GM21723 (cell line): ENCODE results near the gene POU3F1.
A peak's percentile ranks its signal among the peaks of the same experiment; 100 is the strongest.

Experiments
- ATAC-seq: cut with Tn5 transposase; IDR thresholded peaks from one replicate; pipeline ENCODE4 v1.9.1; 2021; ENCODE audit warnings: mild to moderate bottlenecking, moderate library complexity; ENCODE audit not compliant: unreplicated experiment

Gene POU3F1

DNA sequence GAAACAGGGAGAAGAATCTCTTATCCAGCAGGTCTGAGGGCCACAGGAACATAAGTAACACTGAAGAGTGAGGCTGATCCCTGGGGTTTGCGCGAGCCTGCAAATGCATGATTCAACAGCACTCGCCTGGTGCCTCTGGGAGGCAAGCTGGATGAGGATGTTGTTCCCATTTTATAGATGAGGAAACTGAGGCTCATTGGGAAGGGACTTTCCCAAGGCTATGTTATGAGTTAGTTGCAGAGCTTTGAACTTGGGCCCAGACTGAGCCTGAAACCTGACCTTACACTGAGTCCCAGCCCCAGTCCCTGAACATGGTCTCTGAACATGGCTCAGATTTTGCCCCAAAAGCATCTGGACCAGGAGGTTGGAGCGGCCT is 27.7 kb upstream of the POU3F1 start:
- ATAC-seq: no peak

DNA sequence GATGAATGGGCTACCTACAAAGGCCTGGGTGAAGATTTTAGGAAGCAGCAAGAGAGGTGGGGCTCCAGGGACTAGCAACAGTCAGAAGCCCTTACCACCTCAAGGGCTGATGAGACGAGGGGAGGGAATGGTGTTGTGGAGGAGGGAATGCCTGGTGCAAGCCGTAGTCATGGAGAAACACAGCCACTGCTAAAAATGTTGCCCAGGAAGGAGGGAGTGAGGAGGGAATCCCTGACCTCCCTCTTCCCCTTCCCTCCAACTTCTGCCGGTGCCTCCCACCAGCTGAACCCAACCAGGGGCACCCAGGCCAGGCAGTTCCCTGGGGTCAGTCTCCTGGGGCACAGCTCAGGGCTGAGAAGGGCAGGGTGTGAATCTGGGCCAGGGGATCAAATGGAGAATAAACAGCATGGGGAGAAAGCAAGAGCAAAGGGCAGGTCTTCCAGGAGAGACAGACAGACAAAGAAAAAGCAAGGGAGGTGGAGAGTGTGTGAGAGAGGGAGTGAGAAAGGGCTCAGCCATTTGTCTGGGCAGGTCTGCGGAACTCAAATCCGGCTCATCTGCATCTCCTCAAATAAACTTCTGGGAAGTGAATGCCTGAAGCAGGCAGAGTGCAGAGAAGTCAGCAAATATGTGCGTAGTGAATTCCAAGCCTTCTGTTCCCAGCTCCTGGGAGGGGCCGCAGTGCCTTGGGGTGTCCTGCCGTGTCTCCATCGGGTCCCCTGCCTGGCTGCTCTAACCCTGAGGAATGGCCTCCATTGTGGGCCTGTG is 27.1 kb upstream of the POU3F1 start:
- no peak for ATAC-seq

DNA sequence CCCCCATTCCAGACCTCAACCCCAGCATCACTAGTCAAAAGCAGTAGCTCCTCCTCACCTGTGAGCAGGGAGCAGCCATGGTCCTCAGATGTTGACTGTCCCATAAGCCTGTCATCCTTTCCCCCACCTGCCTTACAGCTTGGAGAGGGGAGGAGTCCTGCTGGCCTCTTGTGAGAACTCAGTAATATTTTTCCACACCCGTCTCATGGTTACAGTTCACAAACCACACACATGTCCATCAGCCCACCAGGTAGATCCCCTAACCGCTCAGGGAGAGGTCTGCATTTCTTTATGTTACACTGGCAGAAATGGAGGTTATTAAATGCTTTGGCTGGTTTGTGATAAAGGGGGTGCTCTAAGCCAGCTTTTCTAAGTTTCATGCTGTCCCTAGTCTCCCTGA is 26.3 kb upstream of the POU3F1 start:
- no peak for ATAC-seq

DNA sequence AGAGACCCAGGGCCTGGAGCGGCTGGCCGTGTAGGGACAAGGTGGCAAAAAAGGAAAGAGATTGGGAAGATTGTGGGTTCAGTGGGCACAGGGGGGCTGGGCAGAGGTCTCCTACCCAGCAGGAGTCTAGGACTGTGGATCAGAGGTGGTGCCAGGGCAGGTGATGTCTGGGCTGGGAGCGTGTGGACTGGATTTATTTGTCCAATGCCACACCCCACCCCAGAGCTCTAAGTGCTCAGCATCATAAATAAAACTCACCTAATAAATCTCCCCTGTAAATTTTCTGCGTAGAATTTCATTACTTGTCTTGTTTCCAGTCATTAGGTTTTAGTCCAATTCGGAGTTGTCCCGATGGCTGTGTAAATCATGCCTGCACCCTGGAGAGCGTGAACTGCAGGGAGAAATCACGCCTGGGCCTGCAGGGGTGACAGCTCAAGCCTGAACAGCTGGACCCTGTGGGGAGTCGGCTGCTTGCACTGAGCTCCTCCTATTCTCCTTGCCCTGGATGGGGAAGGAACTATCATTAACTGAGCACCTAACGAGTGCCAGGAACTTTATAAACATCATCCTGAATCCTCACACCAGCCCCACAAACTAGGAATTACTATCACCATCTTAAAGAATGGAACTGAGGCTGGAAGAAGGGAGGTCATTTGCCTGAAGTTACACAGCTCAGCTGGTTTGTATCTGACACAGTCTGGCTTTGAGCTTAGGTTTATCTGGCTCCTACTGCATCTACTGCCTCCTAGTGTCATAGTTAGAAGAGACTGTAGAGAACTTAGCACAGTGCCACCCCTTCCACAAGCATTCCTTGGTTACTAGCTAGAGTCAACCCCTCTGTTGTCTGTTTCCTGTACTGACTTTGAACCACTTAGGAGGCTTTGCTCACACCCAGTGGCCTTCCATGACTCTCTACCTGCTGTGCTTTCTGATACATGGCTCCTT is 25.0 kb upstream of the POU3F1 start:
- ATAC-seq: no peak

DNA sequence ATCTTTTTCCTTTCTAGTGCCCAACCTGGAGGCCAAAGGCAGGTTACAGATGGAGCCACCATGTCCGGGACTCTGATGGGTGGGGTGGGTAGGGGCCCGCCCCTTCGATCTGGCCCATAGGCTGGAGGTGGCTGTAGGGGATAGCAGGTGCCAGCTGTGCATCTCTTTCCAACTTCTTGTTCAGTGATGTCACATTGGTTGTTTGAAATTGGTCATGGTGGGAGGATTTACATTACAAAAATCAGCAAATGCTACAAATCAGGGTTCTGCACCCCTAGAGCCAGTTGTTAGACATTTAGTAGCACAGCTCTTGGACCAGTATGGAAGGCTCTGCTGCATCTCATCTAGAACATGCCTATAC is 22.4 kb upstream of the POU3F1 start:
- no peak for ATAC-seq

DNA sequence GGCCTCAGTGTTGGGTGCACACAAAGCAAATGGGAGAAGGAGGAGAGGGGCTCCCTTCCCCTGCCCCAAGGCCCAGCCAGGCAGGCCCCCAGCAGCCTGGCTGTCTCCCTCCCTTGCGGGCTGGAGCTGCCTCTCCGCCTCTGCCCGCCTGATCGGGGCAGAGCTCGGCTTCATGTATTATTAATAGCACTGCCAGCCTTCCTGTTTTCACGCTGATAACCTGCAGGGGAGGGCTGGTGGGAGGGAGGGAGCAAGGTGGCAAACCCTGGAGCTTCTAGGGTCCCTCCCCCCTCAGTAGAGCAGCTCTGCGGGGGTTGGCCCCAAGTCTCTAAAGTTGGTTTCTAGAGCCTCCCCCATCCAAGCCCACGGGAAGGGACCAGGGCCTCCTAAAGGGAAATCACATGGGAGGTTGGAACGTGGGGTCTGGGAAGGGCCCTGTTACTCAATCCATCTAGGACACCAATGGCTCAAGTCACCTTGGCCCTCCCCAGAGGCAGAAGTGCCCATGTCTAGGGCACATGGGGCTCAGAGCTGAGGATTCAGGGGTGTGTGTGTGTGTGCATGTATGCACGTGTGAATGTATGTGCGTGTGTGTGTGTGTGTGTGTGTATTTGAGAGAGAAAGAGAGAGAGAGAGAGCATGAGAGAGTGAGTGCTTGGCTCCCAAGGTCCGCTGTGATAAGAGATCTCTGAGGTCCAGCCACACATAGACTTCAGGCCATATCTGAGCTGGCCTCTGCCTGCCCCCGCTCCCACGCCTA is 21.8 kb upstream of the POU3F1 start:
- no peak for ATAC-seq

DNA sequence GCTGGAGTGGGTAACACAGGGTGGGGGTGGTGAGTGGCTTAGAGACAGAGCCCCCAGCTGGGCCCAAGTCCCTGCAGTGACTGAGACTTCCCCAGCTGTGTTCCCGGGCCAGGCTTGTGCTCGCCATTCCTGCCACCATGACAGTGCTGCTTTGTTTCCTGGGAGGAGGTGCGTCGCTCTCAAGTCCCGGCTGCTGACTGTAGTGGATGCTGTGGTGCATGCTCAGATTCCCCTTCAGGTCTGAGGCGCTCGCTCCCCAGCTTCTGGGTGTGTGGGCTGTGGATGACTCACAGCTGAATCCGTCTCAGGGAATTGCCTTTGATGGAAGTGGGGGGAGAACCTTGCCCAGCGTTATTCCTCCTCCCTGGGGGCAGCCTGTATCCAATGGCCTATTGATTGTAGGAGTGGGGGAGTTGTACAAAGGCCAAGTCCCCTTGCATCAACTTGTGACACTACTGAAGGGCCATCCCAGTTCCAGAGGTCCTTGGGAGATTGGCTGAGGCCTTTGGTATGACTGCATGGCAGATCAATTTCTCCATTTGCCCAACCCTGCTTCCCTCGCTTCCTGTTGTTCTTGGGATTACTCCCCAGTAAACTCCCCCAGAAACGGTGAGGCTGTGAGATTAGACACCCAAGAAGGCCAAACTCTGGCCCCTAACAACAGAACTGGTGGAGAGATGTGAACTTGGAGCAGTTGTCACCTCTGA is 17.8 kb upstream of the POU3F1 start:
- ATAC-seq: no peak

DNA sequence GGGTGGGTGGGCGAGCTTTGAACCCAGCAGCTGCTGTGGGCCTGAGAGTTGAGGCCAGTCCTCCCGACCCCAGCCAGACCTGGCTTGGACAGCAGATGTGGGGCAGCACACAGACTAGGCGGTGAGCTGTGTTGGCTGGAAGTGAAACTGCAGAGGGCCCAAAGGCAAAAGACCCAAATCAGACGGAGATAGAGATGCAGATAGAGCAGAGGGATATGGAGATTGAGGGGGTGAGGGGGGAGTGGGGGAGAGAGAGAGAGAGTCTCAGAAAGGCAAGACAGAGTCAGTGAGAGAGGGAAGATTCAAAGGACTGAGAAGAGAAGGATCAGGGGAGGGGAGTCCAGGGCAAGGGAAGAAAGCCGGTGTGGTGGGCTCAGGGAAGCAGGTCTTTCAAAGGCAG is 17.0 kb upstream of the POU3F1 start:
- no peak for ATAC-seq

DNA sequence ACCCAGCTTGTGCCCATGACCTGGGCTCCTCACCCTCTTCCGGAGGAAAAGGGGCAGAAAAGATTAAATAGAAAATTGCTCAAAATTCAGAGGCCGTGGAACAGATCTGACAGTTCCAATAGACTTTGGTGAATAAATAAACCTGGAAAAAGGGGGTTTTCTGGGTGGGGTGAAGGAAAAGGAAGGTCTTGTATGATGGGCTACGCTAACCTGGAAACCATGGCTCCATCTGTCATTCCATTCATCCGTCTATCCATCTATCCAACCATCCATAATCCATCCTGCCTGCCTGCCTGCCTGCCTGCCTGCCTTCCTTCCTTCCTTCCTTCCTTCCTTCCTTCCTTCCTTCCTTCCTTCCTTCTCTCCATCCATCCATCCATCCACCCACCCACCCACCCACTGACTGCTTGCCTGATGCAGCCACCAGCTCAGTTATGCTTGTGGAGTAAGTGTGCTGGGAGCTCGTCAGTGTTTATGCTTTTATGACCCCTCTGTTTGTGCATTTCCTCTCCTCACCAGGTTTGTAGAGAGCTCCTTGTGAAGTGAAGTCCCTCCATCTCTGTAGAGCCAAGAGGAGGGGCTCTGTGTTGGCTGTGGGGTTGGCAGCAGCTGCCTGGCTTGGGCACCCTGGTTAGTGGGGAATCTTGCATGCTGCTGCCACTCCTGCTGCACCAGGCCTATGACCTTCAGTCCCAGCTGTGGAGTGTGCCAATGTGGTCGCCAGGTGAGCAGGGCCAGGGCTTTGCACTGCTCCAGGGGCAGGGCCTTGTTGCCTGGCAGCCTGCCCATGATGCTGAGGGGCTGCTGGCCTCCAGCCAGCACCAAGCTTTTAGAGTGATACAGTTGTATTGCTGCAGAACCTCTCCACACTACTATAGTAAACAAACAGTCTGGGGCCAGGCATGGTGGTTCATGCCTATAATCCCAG is 16.0 kb upstream of the POU3F1 start:
- ATAC-seq: no peak

DNA sequence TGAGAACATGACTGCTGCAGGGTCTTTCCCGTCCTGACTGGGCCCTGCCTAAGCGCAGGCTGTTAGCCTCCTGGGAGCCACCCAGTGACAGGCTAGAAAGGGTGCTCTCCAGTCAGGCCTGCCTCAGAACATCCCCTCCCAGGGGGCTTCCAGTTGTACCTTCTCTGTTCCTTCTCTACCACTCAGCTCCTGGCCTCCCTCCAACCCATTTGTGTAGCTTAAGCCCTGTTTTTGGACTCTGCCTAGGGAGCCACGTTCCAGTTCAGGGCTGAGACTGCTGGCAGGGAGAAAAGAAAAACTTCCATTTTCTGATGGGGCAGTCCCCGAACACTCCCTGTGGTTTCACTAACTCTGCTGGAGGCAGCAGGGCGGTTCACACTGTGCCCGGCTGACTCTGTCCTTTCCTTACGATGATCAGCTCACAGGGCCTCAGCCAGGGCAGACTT is 15.3 kb upstream of the POU3F1 start:
- peak; percentile 75 for ATAC-seq

DNA sequence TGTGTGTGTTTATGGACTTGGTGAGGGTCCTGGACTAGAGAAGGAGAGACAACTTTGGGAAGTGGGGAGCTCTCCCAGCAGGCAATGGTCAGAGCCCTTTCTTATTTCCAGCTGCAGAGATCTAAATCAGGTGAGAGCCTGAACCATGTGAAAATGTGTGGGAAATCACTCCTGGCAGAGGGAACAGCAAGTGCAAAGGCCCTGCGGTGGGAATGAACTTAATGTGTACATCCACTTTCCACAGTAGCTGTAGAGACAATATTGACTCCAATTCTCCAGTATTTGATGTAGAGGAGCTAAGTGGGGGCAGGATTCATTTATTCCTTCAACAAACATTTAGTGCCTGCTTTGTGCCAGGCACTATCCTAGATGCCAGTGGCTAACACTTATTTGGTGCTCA is 14.7 kb upstream of the POU3F1 start:
- ATAC-seq: no peak

DNA sequence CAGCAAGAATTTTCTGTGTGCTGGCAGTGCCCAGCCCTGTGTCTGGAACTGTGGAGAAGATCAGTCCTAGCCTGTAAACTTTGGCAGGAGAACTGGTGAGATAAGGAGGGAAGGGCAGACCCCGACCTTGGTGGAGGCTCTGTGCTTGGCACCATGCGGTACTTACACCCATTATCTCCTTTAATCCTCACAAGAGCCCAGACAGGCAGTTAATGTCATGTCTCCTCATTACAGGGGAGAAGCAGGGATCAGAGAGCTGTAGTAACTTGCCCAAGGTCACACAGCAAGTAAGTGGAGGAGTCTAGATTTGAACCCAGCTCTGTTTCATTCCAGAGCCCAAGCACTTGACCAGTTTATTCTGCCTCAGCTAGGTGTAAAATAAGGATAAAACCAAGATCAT is 13.9 kb upstream of the POU3F1 start:
- no peak for ATAC-seq

DNA sequence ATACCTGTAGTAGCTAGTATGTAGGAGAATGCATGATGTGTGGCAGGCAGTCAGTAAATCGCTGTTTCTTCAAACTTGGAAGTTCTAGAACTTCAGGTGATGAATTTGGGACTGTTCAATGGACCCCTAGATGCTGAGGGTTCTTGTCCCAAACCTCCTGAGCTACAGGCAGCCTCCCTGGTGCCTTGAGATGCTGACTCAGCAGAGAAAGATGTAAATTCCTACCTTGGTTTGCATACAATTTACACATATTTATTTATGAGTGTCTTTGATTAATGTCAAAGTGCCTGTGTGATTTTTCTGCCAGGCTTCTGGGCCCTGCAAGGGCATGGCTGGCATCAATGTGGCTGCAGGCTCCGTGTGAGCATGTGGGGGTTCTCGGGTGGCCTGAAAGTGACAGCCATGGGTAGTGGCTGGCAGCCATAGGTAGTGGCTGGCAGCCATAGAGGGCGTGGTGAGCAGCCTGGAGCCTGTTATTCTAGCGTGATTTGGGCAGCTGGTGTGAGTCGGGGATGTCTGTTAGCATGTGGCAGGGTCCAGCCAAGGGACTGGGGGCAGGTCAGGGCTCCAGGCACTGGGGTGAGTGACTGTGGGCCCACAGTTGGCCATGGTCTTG is 13.2 kb upstream of the POU3F1 start:
- ATAC-seq: no peak

DNA sequence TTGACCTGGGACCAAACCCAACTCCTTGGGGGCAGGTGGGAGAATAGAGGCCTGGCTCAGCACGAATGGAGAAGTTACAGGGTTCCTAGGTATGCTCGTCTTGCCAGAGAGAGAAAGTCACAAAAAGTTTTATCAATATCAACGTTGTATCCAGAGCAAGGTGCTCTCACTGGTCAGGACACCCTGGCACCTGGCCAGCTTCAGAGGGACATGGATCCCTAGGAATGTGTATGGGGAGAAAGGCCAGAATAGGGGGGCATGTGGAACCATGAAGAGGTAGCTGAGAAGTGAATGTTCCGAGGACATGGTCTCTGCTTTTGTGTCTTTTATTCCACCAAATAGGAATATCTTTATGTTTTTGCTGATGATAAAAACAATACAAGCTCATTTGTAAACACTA is 9.4 kb upstream of the POU3F1 start:
- ATAC-seq: no peak

DNA sequence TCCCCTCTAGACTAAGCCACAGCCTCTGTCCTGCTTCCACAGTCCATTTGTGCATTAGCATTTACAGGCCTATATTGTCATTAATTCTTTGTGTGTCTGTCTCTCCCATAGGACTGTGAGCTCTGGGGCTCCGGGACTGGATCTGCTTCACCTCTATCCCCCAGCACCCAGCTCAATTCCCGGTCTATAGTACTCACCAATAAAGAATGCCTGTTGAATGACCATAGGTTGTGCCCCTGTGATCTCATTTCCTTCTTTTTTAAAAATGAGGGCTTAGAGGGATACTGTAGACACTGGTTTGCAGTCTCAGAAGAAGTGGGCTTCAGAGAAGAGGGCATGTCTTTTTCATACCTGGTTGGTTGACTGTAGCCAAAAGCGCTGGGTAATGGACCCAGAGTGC is 8.8 kb upstream of the POU3F1 start:
- ATAC-seq: no peak

DNA sequence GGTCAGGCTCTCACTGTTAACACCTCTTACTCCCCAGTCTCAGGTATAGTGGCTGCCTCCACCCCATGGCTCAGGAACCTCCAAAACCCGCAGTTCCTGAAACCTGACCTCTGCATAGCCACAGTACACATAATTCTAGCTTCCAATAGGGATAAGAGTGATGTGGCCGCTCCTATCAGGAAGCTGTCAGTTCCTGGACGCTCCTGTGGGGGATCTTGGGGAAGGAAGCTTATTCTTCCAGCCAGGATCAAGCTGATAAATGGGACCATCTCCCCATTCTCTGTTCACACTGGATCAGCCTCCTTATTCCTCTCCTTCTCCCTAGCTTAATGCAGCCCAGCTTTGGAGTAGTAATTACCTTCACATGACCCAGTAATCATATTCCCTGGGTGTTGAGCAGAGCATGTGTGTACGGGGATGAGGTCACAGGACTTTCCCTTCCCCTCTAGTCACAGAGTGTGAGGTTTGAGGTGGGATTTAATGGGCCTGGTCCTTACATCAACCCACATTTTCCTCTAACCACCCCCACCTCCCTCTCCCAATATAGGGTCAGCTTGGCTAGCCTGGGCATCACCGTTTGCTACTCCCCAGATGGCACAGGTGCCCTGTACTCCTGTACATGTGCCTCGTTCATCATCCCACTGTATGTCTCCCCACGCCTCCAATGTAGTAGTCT is 7.0 kb upstream of the POU3F1 start:
- no peak for ATAC-seq

DNA sequence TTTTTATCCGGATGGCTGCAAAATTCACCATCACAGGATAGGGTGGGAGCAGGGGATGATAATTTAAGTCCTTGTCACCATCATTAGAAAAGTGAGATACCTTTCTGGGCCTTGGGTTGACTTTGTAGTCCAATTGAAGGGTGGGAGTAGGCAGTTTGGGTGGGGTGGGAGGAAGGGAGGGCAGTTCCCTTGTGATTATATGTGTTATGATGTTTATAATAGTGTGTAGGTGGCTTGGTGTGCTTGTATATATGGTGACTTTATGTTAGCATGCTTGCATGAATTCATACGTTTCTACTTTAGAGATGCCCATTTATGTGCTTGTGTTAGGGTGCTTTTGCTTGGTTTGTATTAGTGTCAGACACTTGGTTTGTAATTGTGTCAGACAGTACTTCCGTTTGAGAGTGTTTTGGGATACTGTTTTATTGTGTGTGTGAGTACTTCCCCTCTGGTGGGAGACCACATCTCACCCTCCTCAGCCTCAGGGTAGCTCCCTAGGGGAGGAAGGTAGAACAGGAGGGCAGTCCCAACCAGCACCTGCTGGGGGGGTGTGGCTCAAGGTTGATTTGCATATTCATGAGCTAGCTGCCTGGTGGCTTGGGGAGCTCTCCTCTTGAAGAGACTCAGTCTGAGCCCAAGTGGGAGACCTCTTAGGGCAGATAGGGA is 6.3 kb upstream of the POU3F1 start:
- ATAC-seq: no peak

DNA sequence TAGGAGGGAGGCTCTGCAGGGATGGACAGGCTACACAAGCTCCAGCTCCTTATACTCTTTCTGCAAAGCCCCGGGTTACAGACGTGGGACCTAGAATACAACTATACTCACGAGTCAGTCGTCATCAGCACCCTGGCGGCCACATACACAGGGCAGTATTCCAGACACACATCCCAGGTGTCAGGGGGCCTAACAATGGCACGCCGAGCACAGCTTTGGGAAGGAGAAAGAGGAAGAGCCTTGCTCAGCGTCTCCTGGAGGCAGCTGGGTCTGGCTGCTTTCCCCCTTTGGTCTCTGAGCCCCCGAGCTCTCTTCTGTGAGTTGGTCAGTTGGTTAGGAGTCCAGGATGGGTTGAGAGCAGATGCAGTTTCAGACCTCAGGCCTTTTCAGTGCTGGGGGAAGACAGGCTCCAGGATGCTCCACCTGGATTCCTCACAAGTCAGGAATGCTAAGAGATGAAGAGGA is 4.5 kb upstream of the POU3F1 start:
- no peak for ATAC-seq
